HepG2 (cell line): ENCODE data around the gene FNIP2. TPM values are rescaled to one million over a fixed set of nuclear protein-coding genes. Genes with fewer than 3 reads are reported as not detected.

ENCODE experiments used
- ATAC-seq: fragments of 200-7000 bp; cut with Tn5 transposase; 3 replicates; pipeline ENCODE4 v1.9.1; 2020; ENCODE audit warnings: mild to moderate bottlenecking, moderate library complexity
- BruUV-seq: library from RNA; stranded (reverse); fragments of 400-500 nt; replicated peaks from 2 replicates; lab custom pipeline; 2021; lab: Mats Ljungman, UMichigan
- CTCF ChIA-PET: fragments of 300-600 bp; formaldehyde crosslinking; extraction: SDS; loops from one replicate; lab custom pipeline; 2021; ENCODE audit warnings: low total read pairs, inconsistent platforms, low intra/inter-chr PET ratio; lab: Yijun Ruan, JAX
- POLR2A ChIA-PET: fragments of 350-600 bp; sonication (Branson Sonifier 250); formaldehyde crosslinking; loops from one replicate; lab custom pipeline; 2020; ENCODE audit warnings: antibody characterized with exemption, inconsistent platforms; lab: Yijun Ruan, JAX
- DNase-seq: peaks from one replicate; pipeline ENCODE4 v3.0.0-alpha.2; 2015; ENCODE audit warnings: low spot score
- FAIRE-seq: peaks from 3 replicates; lab custom pipeline; 2011; peaks lifted over from hg19 to GRCh38; lab: Jason Lieb, UNC
- H2AFZ ChIP-seq: one replicate; pipeline ENCODE4 v1.6.1; 2011; ENCODE audit warnings: low read length, inconsistent platforms
- H3K27ac ChIP-seq: fragments of 300-600 bp; 3 replicates; pipeline ENCODE4 v1.8.0; 2011; ENCODE audit warnings: mixed run types, mild to moderate bottlenecking, mixed read lengths, low read length, inconsistent platforms; ENCODE audit not compliant: insufficient read depth; ENCODE audit errors: extremely low read length
- H3K27me3 ChIP-seq, 2 experiments: fragments of 200-600 bp in 1 of 2; 2 replicates in 1 of 2; 3 replicates in 1 of 2; pipeline versions ENCODE4 v1.6.0 to v1.8.0; 2011; ENCODE audit warnings: low read length in 2 of 2, mild to moderate bottlenecking in 2 of 2, moderate library complexity in 2 of 2, inconsistent platforms in 1 of 2; ENCODE audit not compliant: insufficient read depth in 2 of 2, control insufficient read depth in 1 of 2
- H3K36me3 ChIP-seq, 2 experiments: fragments of 200-600 bp in 1 of 2; replicated peaks in 1 of 2; 2 replicates in 1 of 2; 3 replicates in 1 of 2; pipeline versions ENCODE4 v1.5.1 to v1.8.0; 2011; ENCODE audit warnings: low read length in 2 of 2, inconsistent platforms in 1 of 2; ENCODE audit not compliant: insufficient read depth in 2 of 2, control insufficient read depth in 1 of 2
- H3K4me1 ChIP-seq: 2 replicates; pipeline ENCODE4 v1.5.1; 2012; ENCODE audit warnings: low read length, inconsistent platforms; ENCODE audit not compliant: insufficient read depth
- H3K4me2 ChIP-seq: 2 replicates; pipeline ENCODE4 v1.6.0; 2011; ENCODE audit warnings: low read depth, low read length, inconsistent platforms
- H3K4me3 ChIP-seq, 3 experiments: fragments of 200-600 bp in 1 of 3; sonication (generic), shearing (Covaris generic) in 1 of 3; replicated peaks in 1 of 3; 2 replicates each; pipeline ENCODE4 v1.5.1; 2011 to 2016; ENCODE audit warnings: low read length in 3 of 3, inconsistent platforms in 2 of 3, low read depth in 2 of 3, mild to moderate bottlenecking in 2 of 3, control low read depth in 1 of 3, mixed read lengths in 1 of 3; ENCODE audit not compliant: insufficient read depth in 1 of 3
- H3K79me2 ChIP-seq: one replicate; pipeline ENCODE4 v1.6.1; 2011; ENCODE audit warnings: low read length, inconsistent platforms; ENCODE audit not compliant: insufficient read depth
- H3K9ac ChIP-seq: 2 replicates; pipeline ENCODE4 v1.6.0; 2011; ENCODE audit warnings: mild to moderate bottlenecking, low read depth, low read length, inconsistent platforms; ENCODE audit not compliant: insufficient read depth
- H3K9me3 ChIP-seq: 2 replicates; pipeline ENCODE4 v1.5.1; 2012; ENCODE audit warnings: mild to moderate bottlenecking, low read length
- H4K20me1 ChIP-seq: 2 replicates; pipeline ENCODE4 v1.6.0; 2011; ENCODE audit warnings: inconsistent platforms, mild to moderate bottlenecking, low read length, moderate library complexity; ENCODE audit not compliant: insufficient read depth
- ARID5B ChIP-seq: IDR thresholded peaks from 2 replicates; pipeline ENCODE4 v1.4.0; 2020; ENCODE audit warnings: mild to moderate bottlenecking, missing genetic modification reagents
- CREB1 ChIP-seq, 2 experiments: fragments of 450-650 bp in 1 of 2; IDR thresholded peaks; 2 replicates each; pipeline ENCODE4 v1.6.1; 2016 to 2017; ENCODE audit warnings: control low read depth in 1 of 2, mild to moderate bottlenecking in 1 of 2, missing compliant biosample characterization in 1 of 2, missing genetic modification characterization in 1 of 2
- HNRNPH1 ChIP-seq: fragments of 200-400 bp; formaldehyde crosslinking; optimal IDR thresholded peaks from 2 replicates; pipeline ENCODE3; 2017; ENCODE audit warnings: mild to moderate bottlenecking, low read depth, low read length
- KLF6 ChIP-seq: IDR thresholded peaks from 2 replicates; pipeline ENCODE4 v1.8.0; 2016; ENCODE audit warnings: missing biosample characterization, missing genetic modification reagents
- RORA ChIP-seq: sonication (generic); formaldehyde crosslinking; IDR thresholded peaks from 2 replicates; pipeline ENCODE4 v1.5.0; 2020; ENCODE audit warnings: mild to moderate bottlenecking, missing genetic modification reagents, moderate library complexity
- TOPORS ChIP-seq: sonication (generic); formaldehyde crosslinking; IDR thresholded peaks from 2 replicates; pipeline ENCODE4 v1.8.0; 2023; ENCODE audit warnings: mild to moderate bottlenecking, missing genetic modification reagents
- ZBTB2 ChIP-seq: sonication (generic); formaldehyde crosslinking; IDR thresholded peaks from 2 replicates; pipeline ENCODE4 v1.8.0; 2022; ENCODE audit warnings: low read depth, missing genetic modification reagents
- ZBTB39 ChIP-seq: sonication (generic); formaldehyde crosslinking; IDR thresholded peaks from 2 replicates; pipeline ENCODE4 v1.5.0; 2020; ENCODE audit warnings: missing genetic modification reagents
- ZNF484 ChIP-seq: sonication (generic); formaldehyde crosslinking; IDR thresholded peaks from 2 replicates; pipeline ENCODE4 v1.5.1; 2020; ENCODE audit warnings: mild to moderate bottlenecking, low read depth, missing genetic modification reagents, borderline replicate concordance
- ZNF567 ChIP-seq: sonication (generic); formaldehyde crosslinking; IDR thresholded peaks from 2 replicates; pipeline ENCODE4 v1.8.1; 2023; ENCODE audit warnings: mild to moderate bottlenecking, missing genetic modification reagents, borderline replicate concordance
- ZNF615 ChIP-seq: sonication (generic); formaldehyde crosslinking; IDR thresholded peaks from 2 replicates; pipeline ENCODE4 v1.5.0; 2020; ENCODE audit warnings: mild to moderate bottlenecking, missing genetic modification reagents, borderline replicate concordance
- WGBS: methylation state at CpG from one replicate; pipeline ENCODE4 v1.1.6; 2017; ENCODE audit warnings: low lambda C conversion rate; 5-methylcytosine and 5-hydroxymethylcytosine counted together
- in situ Hi-C: cut with HindIII; loops from 2 replicates; pipeline ENCODE4 v1.10.0; 2017; ENCODE audit warnings: low pct_unique_long_range_greater_than_20kb; ENCODE audit not compliant: extremely low pct_ligation_motif_present
- intact Hi-C: fragments of 100-400 bp; cut with micrococcal nuclease; formaldehyde crosslinking; loops from one replicate; pipeline ENCODE4 v1.10.0; 2022; ENCODE audit not compliant: unreplicated experiment
- polyA plus RNA-seq, 8 experiments: library from polyadenylated mRNA; depleted of rRNA in 3 of 8; stranded (reverse) in 7 of 8; unstranded in 1 of 8; fragments of >200 nt; fragmentation: Illumina TruSeq in 4 of 8; extraction: Trizol in 4 of 8; gene quantifications; 2 replicates each; pipeline versions ENCODE4 v1.2.1 to v1.2.3, GENCODE V29; 2011 to 2016; ENCODE audit warnings: low read depth in 4 of 8, missing spikeins in 1 of 8, mixed read lengths in 1 of 8; ENCODE audit not compliant: insufficient read depth in 1 of 8
- total RNA-seq, 5 experiments: library from RNA; depleted of rRNA; stranded (reverse); fragments of >200 nt; fragmentation: Illumina TruSeq; extraction: Trizol; gene quantifications; 2 replicates each; pipeline ENCODE4 v1.2.3, GENCODE V29; 2016; ENCODE audit warnings: low read depth in 1 of 5

The FNIP2 gene
- total and polyA plus RNA-seq, 2 of the 13 experiments (the other 11 are each of a cell fraction or from before 2014, with no cell fraction given), result 15.5 to 21.0 TPM

GRCh38 chr4:158854236-158854635 is 85.4 kb downstream of the FNIP2 start:
- FAIRE-seq, result no peak
- intact Hi-C loops, result loop anchor here (10.0 kb wide), 2 partner anchors 161 to 461 kb away; no protein-coding TSS in a partner anchor
- Histone ChIP-seq H2AFZ (no peak overlapping the region), H3K4me2 (no peak overlapping the region)
- TF ChIP-seq RORA (CRISPR knock-in tag), result no peak
- no peak for TF ChIP-seq HNRNPH1
- no peak for TF ChIP-seq ZNF615
- TF ChIP-seq ZNF484 (CRISPR knock-in tag), result no peak
- no peak for TF ChIP-seq ZNF567 (CRISPR knock-in tag)
- no peak for TF ChIP-seq ZBTB39 (CRISPR knock-in tag)
- no peak for TF ChIP-seq TOPORS
- TF ChIP-seq ZBTB2, result no peak
- TF ChIP-seq CREB1 (IDR thresholded peaks at IDR 0.05), result no peak
- no peak for TF ChIP-seq CREB1 (CRISPR knock-in tag; IDR thresholded peaks at IDR 0.05)
- no peak for TF ChIP-seq ARID5B (CRISPR knock-in tag)
- TF ChIP-seq KLF6 (CRISPR knock-in tag), result no peak
- TF ChIP-seq, all 625 proteins: peak for 0
- BruUV-seq, result no TSS peak
- WGBS, result 100% methylated on average over 6 of the region's 6 CpGs
- no peak overlapping the region for H3K4me3 ChIP-seq
- in situ Hi-C loops, result loop anchor here (5.0 to 25.0 kb wide), 3 partner anchors 161 to 583 kb away; no protein-coding TSS in a partner anchor
- no peaks in the 10 kb centered on the region for H3K9me3 ChIP-seq
- ATAC-seq, result no peak
- no peak for DNase-seq
- no peak overlapping the region for H3K27ac ChIP-seq
- H4K20me1 ChIP-seq, result no peaks in the 10 kb centered on the region
- no peaks in the 10 kb centered on the region for H3K79me2 ChIP-seq
- no peak overlapping the region for H3K9ac ChIP-seq
- peaks cover 3 to 31% of the 10 kb centered on the region in 2 experiments for H3K36me3 ChIP-seq
- ChIA-PET CTCF (no interaction called here), POLR2A (no interaction called here)
- H3K27me3 ChIP-seq, result no peaks in the 10 kb centered on the region
- H3K4me1 ChIP-seq, result no peaks in the 10 kb centered on the region
